Dedifferentiated amniotic fluid mesenchymal stem cell (primary cell): Measurements from ENCODE around the gene EXOC3L4.
"Not testable (repeated sequence)": the region's sequence is repeated elsewhere in the genome, so short reads cannot be mapped to it uniquely, and the experiment has no call there.

Source experiments
- DNase-seq: peaks from one replicate; pipeline ENCODE4 v3.0.0-alpha.2; 2016; ENCODE audit errors: extremely low spot score

EXOC3L4 gene

GRCh38 chr14:103151270-103151945 is 56.9 kb downstream of the EXOC3L4 start:
- DNase-seq: no peak

- DNase-seq: no peak
Measured at GRCh38 chr14:103155010-103155409, 60.5 kb downstream of the EXOC3L4 start.

GRCh38 chr14:103155416-103155815 is 60.9 kb downstream of the EXOC3L4 start:
- not testable (repeated sequence) for DNase-seq

GRCh38 chr14:103155826-103156394 is 61.4 kb downstream of the EXOC3L4 start:
- DNase-seq: no peak

GRCh38 chr14:103156651-103157378 is 62.3 kb downstream of the EXOC3L4 start:
- DNase-seq: no peak

- DNase-seq: no peak
Measured at GRCh38 chr14:103157969-103158368, 63.4 kb downstream of the EXOC3L4 start.

GRCh38 chr14:103158688-103159087 is 64.2 kb downstream of the EXOC3L4 start:
- no peak for DNase-seq
